ENCODE results near the gene TWIST2.

The TWIST2 gene

GRCh38 chr2:238906936-238907716, 59.2 kb downstream of the TWIST2 start:
- DNase-seq: no peak

DNA sequence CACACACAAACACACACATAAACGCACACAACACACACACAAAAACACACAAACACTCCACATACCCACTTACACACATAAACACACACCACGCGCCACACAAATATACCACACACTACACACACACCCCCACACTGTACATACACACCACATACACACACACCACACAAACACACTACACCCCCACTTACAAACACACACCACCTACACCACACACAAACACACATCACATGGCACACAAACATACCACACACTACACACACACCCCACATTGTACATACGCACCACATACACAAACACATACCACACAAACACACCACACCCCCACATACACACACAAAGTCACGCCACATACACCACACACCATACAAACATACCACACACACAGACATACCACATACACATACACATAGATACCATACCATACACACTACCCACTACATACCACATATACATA, 59.9 kb downstream of the TWIST2 start:
- no peak for DNase-seq

GRCh38 chr2:238908960-238909951, 61.4 kb downstream of the TWIST2 start:
- no peak for DNase-seq

- DNase-seq: no peak
Measured at GRCh38 chr2:238910751-238911351, 63.0 kb downstream of the TWIST2 start.

- DNase-seq: no peak
Measured at GRCh38 chr2:238911376-238912227, 63.7 kb downstream of the TWIST2 start.

DNA sequence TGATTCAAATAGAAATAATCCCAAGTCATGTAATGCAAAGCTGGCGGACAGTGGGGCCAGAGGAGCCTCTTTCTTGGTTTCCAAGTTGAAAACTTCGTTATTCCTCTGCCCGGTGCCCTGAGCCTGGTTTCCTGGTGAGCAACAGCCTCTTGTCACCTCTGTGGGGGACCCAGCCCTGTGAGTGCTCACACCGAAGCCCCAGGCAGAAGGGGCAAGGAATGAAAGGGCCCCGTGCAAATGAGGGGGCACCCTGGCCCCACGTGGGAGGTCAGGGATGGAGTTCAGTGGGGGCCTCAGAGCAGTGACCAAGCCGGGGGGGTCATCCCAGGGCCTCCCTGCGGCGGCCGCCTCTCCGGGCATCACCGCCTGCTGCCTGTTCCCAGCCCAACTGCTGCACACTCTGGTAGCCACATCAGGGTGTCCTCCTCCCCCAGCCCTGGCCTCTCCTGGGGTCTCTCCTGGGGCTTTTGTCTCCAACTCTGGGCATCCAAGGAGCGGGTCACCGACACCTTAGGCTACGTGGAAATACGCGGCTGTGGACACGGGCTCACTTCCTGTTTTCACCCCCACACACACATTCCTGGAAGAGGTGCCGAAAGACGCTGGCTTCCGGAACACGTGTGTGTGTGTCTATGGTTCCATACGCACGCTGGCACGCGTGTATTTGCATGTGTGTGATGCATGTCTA, 64.5 kb downstream of the TWIST2 start:
- DNase-seq: no peak

GRCh38 chr2:238912916-238913875, 65.3 kb downstream of the TWIST2 start:
- DNase-seq: no peak

- no peak for DNase-seq
Measured at GRCh38 chr2:238913931-238914647, 66.2 kb downstream of the TWIST2 start.

- DNase-seq: no peak
Measured at GRCh38 chr2:238914648-238915015, 66.7 kb downstream of the TWIST2 start.

GRCh38 chr2:238915196-238915595, 67.3 kb downstream of the TWIST2 start:
- DNase-seq: no peak

GRCh38 chr2:238915596-238915995, 67.7 kb downstream of the TWIST2 start:
- no peak for DNase-seq

- DNase-seq: no peak
Measured at GRCh38 chr2:238916176-238916874, 68.4 kb downstream of the TWIST2 start.

DNA sequence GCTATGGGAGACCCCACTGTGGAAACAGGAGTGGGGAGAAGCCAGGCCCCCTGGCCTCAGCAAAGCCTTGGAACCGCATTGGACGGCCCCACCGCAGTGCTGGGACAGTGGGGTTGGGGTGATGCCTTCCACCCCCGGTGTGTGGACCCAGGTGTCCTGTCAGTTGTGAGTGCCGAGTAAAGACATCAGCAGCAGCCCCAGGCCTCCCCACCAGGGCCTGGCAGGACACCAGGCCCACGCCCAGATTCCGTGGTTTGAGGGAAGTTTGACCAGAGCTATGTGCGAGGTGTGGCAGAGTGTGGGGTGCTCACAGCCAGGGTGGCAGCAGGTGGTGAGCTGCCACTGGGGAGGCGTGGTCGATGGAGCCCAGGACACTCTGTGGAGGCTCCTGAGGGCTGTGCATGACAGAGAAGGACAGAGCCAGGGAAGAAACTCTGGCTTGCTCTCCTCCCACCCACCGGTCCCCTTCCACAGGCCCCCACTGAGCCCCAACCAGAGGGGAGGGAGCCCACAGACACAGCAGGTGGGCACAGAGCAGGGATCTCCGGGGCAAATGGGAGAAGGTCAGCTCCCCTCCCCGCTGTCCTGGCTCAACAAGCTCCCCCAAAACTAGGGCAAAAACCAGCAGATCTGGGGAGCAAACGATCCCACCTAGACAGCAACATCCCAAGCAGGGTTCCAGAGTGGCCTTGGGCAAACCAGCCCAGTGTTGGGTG, 69.1 kb downstream of the TWIST2 start:
- DNase-seq: no peak

DNA sequence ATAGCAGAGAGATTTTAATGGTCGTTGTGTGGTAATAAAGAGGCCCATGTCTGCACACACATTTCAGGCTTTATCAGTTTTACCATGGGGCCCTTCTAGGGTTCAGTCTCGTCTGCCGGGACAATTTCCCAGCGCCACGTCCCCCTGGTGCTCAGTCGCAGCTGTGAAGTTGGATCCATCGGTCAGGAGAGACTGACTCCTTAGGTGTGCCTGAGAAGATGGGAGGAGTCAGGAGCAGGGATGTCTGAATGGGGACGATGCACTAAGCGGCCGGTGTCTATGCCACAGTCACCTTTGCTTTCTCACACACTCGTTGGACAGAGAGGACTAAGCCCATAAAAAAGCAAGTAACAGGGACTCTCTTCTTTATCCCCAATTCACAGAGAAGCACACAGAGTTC, 71.4 kb downstream of the TWIST2 start:
- DNase-seq: no peak

DNA sequence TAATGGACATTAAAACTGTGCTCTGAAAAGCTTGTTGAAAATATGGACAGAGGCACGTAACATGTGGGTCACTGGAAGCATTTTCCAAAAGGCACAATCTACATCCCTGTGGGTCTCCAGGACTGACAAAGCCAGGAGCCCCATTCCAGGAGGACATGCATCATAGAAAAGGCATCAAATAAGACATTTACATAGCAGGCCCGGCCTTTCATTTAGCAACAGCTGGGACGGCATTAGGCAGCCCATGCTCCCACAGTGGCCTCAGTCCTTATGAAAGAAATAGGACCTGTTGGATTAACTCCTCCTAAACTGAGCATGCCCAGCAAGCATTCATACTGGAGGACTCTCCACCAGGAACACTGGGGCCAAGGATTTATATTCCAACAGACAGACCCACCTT, 72.2 kb downstream of the TWIST2 start:
- no peak for DNase-seq

DNA sequence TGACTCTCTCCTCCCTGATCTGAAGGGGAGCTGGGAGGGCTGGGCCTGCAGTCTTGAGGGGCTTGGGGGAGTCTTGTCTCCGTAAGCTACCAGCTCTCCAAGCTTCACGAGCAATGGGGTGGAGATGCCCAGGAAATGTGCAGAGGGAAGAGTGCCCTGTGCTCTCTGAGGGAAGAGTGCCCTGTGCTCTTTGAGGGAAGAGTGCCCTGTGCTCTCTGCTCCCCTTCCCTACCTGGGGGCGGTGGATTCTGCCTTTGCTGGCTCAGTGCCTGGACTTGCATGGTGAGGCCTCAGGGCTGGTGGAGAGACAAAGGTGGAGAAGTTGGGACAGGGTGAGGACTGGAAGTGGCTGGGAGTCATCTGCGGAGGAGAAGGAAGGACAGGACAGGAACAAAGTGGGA, 72.7 kb downstream of the TWIST2 start:
- no peak for DNase-seq

DNA sequence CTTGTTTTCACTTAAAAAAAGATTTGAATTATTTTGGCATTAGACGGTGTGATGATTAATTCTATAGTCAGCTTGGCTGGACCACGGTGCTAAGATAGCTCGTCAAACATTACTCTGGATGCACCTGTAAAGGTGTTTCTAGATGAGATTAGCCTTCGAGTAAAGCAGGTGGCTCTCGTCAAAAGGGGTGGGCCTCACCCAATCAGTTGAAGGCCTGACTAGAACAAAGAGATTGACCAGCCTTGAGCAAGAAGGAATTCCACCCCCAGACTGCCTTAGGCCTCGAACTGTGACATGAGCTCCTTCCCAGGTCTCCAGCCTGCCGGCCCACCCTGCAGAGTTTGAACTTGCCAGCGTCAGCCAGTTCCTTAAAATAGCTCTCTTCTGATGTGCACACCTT, 73.4 kb downstream of the TWIST2 start:
- DNase-seq: no peak

GRCh38 chr2:238921681-238922319, 73.9 kb downstream of the TWIST2 start:
- no peak for DNase-seq

Data from activated CD4-positive, alpha-beta T cell treated with anti-CD3 and anti-CD28 coated beads, Interleukin-2, amount 50 U/mL, for 48 hours (primary cell).